Spinal cord (tissue), 10 donors: ENCODE results near the gene GNG3. TPM values are rescaled to one million over a fixed set of nuclear protein-coding genes. Genes with fewer than 3 reads are reported as not detected.
"Not testable (repeated sequence)": the region's sequence is repeated elsewhere in the genome, so short reads cannot be mapped to it uniquely, and the experiment has no call there.

Experiments
- DNase-seq, 6 donors: peaks; one replicate each; pipeline versions ENCODE4 v3.0.0 to v3.0.0-alpha.2; 2013 to 2015; ENCODE audit warnings: low spot score in 6 of 6, low read depth in 4 of 6
- H3K27ac ChIP-seq: one replicate; pipeline ENCODE4 v1.5.1; 2013; ENCODE audit warnings: low read depth, low read length, control low read depth
- H3K27me3 ChIP-seq: one replicate; pipeline ENCODE4 v1.6.1; 2013; ENCODE audit warnings: low read length; ENCODE audit not compliant: control insufficient read depth, insufficient read depth
- H3K36me3 ChIP-seq: one replicate; pipeline ENCODE4 v1.6.1; 2013; ENCODE audit warnings: low read length; ENCODE audit not compliant: control insufficient read depth, insufficient read depth
- H3K4me1 ChIP-seq: one replicate; pipeline ENCODE4 v1.6.1; 2013; ENCODE audit warnings: low read length; ENCODE audit not compliant: control insufficient read depth, insufficient read depth
- H3K4me3 ChIP-seq: one replicate; pipeline ENCODE4 v1.5.1; 2013; ENCODE audit warnings: low read depth, low read length, control low read depth
- H3K9me3 ChIP-seq: one replicate; pipeline ENCODE4 v1.6.1; 2013; ENCODE audit warnings: low read length; ENCODE audit not compliant: control insufficient read depth, insufficient read depth
- WGBS: methylation state at CpG from one replicate; pipeline ENCODE4 v1.1.5; 2013; ENCODE audit warnings: missing lambda C conversion rate; ENCODE audit not compliant: insufficient coverage; 5-methylcytosine and 5-hydroxymethylcytosine counted together
- polyA plus RNA-seq, 2 donors: library from polyadenylated mRNA; unstranded; fragments of 120-200 nt; gene quantifications; one replicate each; pipeline ENCODE4 v1.2.1, GENCODE V29; 2013; ENCODE audit not compliant: insufficient read length in 2 of 2
- total RNA-seq, 2 donors: library from RNA; depleted of rRNA in 1 of 2; stranded (reverse); fragments of 120-200 nt in 1 of 2; fragments of >200 nt in 1 of 2; gene quantifications; one replicate each; pipeline versions ENCODE4 v1.2.3 to v1.2.4, GENCODE V29; 2013 to 2014
- donor health status: healthy.

The GNG3 gene
- total and polyA plus RNA-seq, 4 donors = 25.6 to 295 (median 171) TPM

DNA sequence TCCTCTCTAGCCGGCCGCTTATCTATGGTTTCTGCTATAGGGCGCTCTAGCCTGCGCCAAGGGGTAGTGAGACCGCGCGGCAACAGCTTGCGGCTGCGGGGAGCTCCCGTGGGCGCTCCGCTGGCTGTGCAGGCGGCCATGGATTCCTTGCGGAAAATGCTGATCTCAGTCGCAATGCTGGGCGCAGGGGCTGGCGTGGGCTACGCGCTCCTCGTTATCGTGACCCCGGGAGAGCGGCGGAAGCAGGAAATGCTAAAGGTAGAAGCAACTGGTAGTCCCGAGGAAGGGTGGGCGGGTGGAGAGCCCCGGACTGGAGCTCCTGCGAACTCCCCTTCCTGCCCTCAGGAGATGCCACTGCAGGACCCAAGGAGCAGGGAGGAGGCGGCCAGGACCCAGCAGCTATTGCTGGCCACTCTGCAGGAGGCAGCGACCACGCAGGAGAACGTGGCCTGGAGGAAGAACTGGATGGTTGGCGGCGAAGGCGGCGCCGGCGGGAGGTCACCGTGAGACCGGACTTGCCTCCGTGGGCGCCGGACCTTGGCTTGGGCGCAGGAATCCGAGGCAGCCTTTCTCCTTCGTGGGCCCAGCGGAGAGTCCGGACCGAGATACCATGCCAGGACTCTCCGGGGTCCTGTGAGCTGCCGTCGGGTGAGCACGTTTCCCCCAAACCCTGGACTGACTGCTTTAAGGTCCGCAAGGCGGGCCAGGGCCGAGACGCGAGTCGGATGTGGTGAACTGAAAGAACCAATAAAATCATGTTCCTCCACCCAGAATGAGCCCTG is 35.7 kb upstream of the GNG3 start, which contains the start of the genes LBHD1 and UQCC3:
Gene LBHD1 (minus strand): TSS at position 660 of the 782 bp plus-strand sequence. CDS start 2,236 bp downstream, outside the sequence.
Gene UQCC3 (plus strand): TSS at position 66 of the 782 bp plus-strand sequence. CDS start 73 bp downstream, at position 139.
- H3K4me1 ChIP-seq = peaks cover 37% of the 10 kb centered on the region
- no peaks in the 10 kb centered on the region for H3K27me3 ChIP-seq
- peak in 5 of 6 donors; percentile 72 to 95 (median 80) for DNase-seq
- WGBS = under 1% methylated on average over 59 of the region's 59 CpGs
- peaks cover 46% of the 10 kb centered on the region for H3K36me3 ChIP-seq
- H3K27ac ChIP-seq = peak within 1 kb of the TSS; percentile 92
- H3K9me3 ChIP-seq = no peaks in the 10 kb centered on the region
- peak within 1 kb of the TSS; percentile 79 for H3K4me3 ChIP-seq

- Histone ChIP-seq H3K4me3 (no peak overlapping the region), H3K27ac (no peak overlapping the region), H3K27me3 (no peaks in the 10 kb centered on the region), H3K4me1 (peaks cover 35% of the 10 kb centered on the region), H3K9me3 (no peaks in the 10 kb centered on the region), H3K36me3 (peaks cover 48% of the 10 kb centered on the region)
- no peak for DNase-seq
- no CpG with 5 or more reads among the region's 2 CpGs for WGBS
Observed at GRCh38 chr11:62673196-62673525, 34.3 kb upstream of the GNG3 start.

GRCh38 chr11:62675415-62675814 is 32.1 kb upstream of the GNG3 start:
- peaks cover 39% of the 10 kb centered on the region for H3K36me3 ChIP-seq
- 100% methylated on average over 3 of the region's 10 CpGs for WGBS
- H3K9me3 ChIP-seq = not testable (repeated sequence)

GRCh38 chr11:62676698-62677097 is 30.8 kb upstream of the GNG3 start:
- WGBS = 63% methylated on average over 6 of the region's 6 CpGs
- no peak overlapping the region for H3K27ac ChIP-seq
- peaks cover 33% of the 10 kb centered on the region for H3K4me1 ChIP-seq
- H3K36me3 ChIP-seq = peaks cover 38% of the 10 kb centered on the region
- no peak overlapping the region for H3K4me3 ChIP-seq
- DNase-seq = no peak
- H3K9me3 ChIP-seq = no peaks in the 10 kb centered on the region
- H3K27me3 ChIP-seq = no peaks in the 10 kb centered on the region

More at GRCh38 chr11:62675415-62675814, 32.1 kb upstream of the GNG3 start:
- H3K4me1 ChIP-seq = peaks cover 43% of the 10 kb centered on the region
- H3K4me3 ChIP-seq, H3K27me3 ChIP-seq, DNase-seq, H3K27ac ChIP-seq: not testable (repeated sequence)

- H3K36me3 ChIP-seq = peaks cover 35% of the 10 kb centered on the region
- H3K4me1 ChIP-seq = peaks cover 29% of the 10 kb centered on the region
- no peak overlapping the region for H3K27ac ChIP-seq
- DNase-seq = no peak
- H3K9me3 ChIP-seq = no peaks in the 10 kb centered on the region
- no peak overlapping the region for H3K4me3 ChIP-seq
- WGBS = 83% methylated on average over 2 of the region's 6 CpGs
- no peaks in the 10 kb centered on the region for H3K27me3 ChIP-seq
Observed at GRCh38 chr11:62677156-62677555, 30.3 kb upstream of the GNG3 start.

DNA sequence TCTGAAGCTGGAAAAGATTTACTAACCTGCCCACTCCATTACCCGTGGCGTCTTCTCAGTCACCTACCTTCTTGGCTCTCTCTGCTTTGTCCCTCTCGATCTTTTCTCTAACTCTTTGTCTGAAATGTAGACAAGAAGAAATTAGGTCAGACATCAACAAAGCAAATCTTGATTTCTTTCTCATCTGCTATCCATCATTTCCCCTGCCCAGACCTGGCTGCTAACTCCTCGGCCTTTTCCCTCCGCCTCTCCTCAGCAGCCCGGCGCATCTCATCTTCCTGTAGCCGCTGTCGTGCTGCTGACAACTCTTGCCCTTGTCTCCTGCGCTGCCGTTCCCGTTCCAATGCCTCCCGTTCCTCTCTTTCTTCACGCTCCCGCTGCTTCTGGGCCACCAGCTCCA is 29.8 kb upstream of the GNG3 start:
- WGBS = 90% methylated on average over 9 of the region's 15 CpGs
- H3K9me3 ChIP-seq = no peaks in the 10 kb centered on the region
- peaks cover 23% of the 10 kb centered on the region for H3K4me1 ChIP-seq
- H3K36me3 ChIP-seq = peaks cover 30% of the 10 kb centered on the region
- no peak for DNase-seq
- H3K27me3 ChIP-seq = no peaks in the 10 kb centered on the region
- H3K4me3 ChIP-seq = no peak overlapping the region
- no peak overlapping the region for H3K27ac ChIP-seq

DNA sequence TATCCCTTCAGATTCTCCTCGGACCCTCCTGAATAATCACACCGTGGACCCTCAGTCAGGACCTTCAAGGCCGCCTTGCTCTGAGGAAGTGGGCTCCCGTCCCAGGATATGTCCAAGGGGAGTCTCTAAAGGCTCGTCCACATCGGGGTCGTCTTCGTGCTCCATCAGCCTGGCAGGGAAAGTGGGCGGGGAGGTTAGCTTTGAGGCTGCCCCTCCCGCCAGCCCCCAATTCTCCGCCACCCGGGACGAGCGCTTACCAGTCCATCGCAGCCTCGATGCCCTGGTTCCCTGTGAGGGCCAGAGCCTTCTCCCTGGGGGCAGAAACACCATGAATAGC is 29.1 kb upstream of the GNG3 start:
- peaks cover 20% of the 10 kb centered on the region for H3K4me1 ChIP-seq
- H3K27ac ChIP-seq = peak overlapping the region; percentile 93
- peak overlapping the region; percentile 99 for H3K4me3 ChIP-seq
- H3K36me3 ChIP-seq = peaks cover 27% of the 10 kb centered on the region
- H3K9me3 ChIP-seq = no peaks in the 10 kb centered on the region
- H3K27me3 ChIP-seq = no peaks in the 10 kb centered on the region
- 17% methylated on average over 3 of the region's 16 CpGs for WGBS
- DNase-seq = no peak

DNA sequence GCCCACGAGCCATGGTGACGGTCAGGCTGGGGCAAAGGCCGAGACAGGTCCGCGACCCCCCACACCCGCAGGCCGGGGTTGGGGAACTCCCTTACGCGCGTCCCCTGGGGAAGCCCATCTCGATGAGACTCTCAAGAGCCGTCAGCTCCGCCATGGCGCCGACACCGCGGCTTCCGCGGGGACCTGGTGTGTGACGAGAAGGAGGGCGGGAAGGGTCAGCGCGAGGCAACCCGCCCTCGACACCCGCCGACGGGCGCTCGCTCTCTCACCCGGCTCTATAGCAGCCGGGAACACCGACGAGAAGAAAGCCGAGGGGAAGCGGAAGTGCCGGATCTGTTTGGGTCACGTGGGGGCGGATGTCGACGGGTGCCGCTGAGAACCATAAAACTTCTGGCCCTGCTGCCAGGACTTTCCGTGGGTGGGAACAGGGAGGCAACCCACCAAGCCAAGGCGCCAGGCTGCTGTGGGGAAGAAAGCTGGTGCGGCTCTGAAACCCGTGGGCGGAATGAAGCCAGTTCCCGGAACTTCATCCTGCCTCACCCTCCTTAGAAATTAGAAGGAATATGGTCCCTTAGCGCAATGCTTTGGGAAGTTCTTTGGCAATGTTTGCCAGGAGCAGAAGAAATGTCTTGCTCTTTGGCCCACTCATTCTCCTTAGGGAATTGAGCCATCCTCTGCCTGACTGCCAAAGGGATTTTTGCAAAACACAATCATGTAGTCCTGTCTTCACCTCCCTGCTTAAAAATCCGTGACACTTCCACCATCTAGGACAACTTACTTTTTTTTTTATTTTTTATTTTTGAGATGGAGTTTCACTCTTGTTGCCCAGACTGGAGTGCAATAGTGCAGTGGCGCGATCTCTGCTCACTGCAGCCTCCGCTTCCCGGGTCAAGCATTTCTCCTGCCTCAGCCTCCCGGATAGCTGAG is 28.4 kb upstream of the GNG3 start, which contains the start of gene UBXN1:
Gene UBXN1 (minus strand): TSS at position 304 of the 927 bp plus-strand sequence. CDS start 150 bp downstream, at position 154.
- H3K4me3 ChIP-seq = peak within 1 kb of the TSS; percentile 99
- H3K27ac ChIP-seq = peak within 1 kb of the TSS; percentile 93
- H3K9me3 ChIP-seq = no peaks in the 10 kb centered on the region
- H3K27me3 ChIP-seq = no peaks in the 10 kb centered on the region
- peaks cover 20% of the 10 kb centered on the region for H3K4me1 ChIP-seq
- H3K36me3 ChIP-seq = peaks cover 23% of the 10 kb centered on the region
- WGBS = 2% methylated on average over 49 of the region's 55 CpGs
- DNase-seq = peak in 5 of 6 donors; percentile 73 to 97 (median 87)

- no peaks in the 10 kb centered on the region for H3K9me3 ChIP-seq
- H3K4me3 ChIP-seq = no peak overlapping the region
- 22% methylated on average over 1 of the region's 4 CpGs for WGBS
- no peak overlapping the region for H3K27ac ChIP-seq
- peaks cover 20% of the 10 kb centered on the region for H3K4me1 ChIP-seq
- DNase-seq = peak in 2 of 6 donors; percentile 19 to 49
- H3K36me3 ChIP-seq = peaks cover 12% of the 10 kb centered on the region
- H3K27me3 ChIP-seq = no peaks in the 10 kb centered on the region
Observed at GRCh38 chr11:62680825-62681240, 26.6 kb upstream of the GNG3 start.
